GM23248 (cell line): Measurements from ENCODE around the gene DPP6.

Source experiments
- EZH2 ChIP-seq: fragments of 200-600 bp; sonication (generic); IDR thresholded peaks from 2 replicates; pipeline ENCODE4 v1.6.1; 2018; ENCODE audit warnings: antibody characterized with exemption, mild to moderate bottlenecking; ENCODE audit not compliant: insufficient read depth, poor library complexity, severe bottlenecking
- EZH2phosphoT487 ChIP-seq: fragments of 200-600 bp; sonication (generic); IDR thresholded peaks from 2 replicates; pipeline ENCODE4 v1.6.1; 2018; ENCODE audit warnings: antibody characterized with exemption, moderate library complexity, mild to moderate bottlenecking, low read depth; ENCODE audit not compliant: insufficient read depth

DNA sequence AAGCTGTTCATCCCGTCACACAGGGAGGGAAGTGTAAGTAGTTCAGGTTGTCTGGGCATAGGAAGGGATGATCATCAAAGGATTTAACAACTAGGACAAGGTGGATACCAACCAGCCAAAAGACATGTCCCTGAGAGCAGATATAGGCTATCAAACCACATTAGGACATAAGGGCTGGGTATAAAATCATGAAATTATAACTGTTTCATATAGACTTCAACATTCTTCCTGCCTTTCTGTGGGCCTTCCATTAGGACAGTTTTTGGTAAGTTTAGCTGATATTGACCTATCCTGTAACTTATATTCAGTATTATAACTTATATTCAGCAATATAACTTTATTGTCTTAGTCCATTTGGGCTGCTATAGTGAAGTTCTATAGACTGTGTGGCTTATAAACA is 759.8 kb downstream of the DPP6 start:
- TF ChIP-seq EZH2 (no peak), EZH2phosphoT487 (no peak)
